Keratinocyte (primary cell): ENCODE measurements around the gene LDLRAD4.

Experiments
- EZH2 ChIP-seq: IDR thresholded peaks from one replicate; pipeline ENCODE4 v1.6.1; 2012; ENCODE audit warnings: inconsistent platforms, mild to moderate bottlenecking, low read length, moderate library complexity
- TF ChIP-seq, protein P1 (sequence below), 3 experiments: IDR thresholded peaks in 1 of 3; conservative IDR thresholded peaks in 1 of 3; optimal IDR thresholded peaks in 1 of 3; 2 replicates in 2 of 3; 3 replicates in 1 of 3; pipeline versions ENCODE3 to v1.5.1; 2011; ENCODE audit warnings: low read length in 3 of 3, mild to moderate bottlenecking in 3 of 3, moderate library complexity in 2 of 3, control low read depth in 1 of 3, inconsistent platforms in 1 of 3; ENCODE audit not compliant: insufficient read depth in 2 of 3; ENCODE audit errors: extremely low read depth in 1 of 3

DNA sequence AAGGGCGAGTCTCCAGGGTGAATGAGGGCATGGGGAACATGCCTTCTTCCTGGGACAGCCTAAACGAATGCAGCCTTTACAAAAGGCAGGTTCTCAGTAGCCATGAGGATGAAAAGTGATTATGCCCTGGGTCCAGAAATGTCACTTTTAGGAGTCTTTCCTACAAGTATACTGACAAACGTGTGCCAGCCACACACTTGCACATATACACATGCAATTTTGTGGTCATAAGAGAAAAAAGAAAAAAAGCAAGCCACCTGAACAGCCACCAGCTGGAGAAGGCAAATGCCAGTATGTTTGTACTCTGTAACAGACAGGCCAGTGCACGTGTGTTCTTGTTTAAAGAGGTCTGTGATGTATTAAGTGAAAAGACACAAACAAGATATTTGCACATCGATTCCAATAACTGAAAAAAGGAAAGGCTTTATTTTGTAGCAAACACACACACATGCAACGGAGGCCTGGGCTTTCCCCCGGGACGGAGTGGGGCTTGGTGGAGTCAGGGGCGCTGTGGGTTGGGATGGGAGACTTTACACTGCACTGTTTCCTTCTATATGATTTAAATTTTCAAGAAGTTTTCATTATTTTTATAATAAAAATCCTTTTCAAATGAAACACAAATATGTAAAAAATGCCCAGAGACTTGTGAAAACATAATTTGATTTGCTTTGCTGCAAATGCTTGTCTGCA, 399.4 kb downstream of the LDLRAD4 start:
- TF ChIP-seq, protein P1, sequence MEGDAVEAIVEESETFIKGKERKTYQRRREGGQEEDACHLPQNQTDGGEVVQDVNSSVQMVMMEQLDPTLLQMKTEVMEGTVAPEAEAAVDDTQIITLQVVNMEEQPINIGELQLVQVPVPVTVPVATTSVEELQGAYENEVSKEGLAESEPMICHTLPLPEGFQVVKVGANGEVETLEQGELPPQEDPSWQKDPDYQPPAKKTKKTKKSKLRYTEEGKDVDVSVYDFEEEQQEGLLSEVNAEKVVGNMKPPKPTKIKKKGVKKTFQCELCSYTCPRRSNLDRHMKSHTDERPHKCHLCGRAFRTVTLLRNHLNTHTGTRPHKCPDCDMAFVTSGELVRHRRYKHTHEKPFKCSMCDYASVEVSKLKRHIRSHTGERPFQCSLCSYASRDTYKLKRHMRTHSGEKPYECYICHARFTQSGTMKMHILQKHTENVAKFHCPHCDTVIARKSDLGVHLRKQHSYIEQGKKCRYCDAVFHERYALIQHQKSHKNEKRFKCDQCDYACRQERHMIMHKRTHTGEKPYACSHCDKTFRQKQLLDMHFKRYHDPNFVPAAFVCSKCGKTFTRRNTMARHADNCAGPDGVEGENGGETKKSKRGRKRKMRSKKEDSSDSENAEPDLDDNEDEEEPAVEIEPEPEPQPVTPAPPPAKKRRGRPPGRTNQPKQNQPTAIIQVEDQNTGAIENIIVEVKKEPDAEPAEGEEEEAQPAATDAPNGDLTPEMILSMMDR (optimal IDR thresholded peaks at IDR 0.05 in 1 of 3, IDR thresholded peaks at IDR 0.05 in 1 of 3, conservative IDR thresholded peaks at IDR 0.05 in 1 of 3; ENCODE audit: extremely low read depth in 1 of 3, insufficient read depth in 2 of 3, low read length in 3 of 3): no peak
- no peak for TF ChIP-seq EZH2
